Epithelial cell of proximal tubule (primary cell): Measurements from ENCODE around the gene DAB2IP. TPM values are rescaled to one million over a fixed set of nuclear protein-coding genes. Genes with fewer than 3 reads are reported as not detected.

ENCODE experiments used
- DNase-seq: peaks from one replicate; pipeline ENCODE4 v3.0.0-alpha.2; 2011; ENCODE audit warnings: low read depth
- H3K4me3 ChIP-seq: 2 replicates; pipeline ENCODE4 v1.5.1; 2011; ENCODE audit warnings: low read depth, mild to moderate bottlenecking, low read length
- CTCF ChIP-seq: conservative IDR thresholded peaks from 2 replicates; pipeline ENCODE4 v1.5.1; 2012; ENCODE audit warnings: low read depth, mild to moderate bottlenecking, low read length
- total RNA-seq: library from RNA; depleted of rRNA; stranded (reverse); fragments of >200 nt; gene quantifications from 2 replicates; pipeline ENCODE4 v1.2.3, GENCODE V29; 2015

The DAB2IP gene
- total RNA-seq, 1 donor from 2014 or later: 23.8 TPM

GRCh38 chr9:121816845-121817450 lies 165.5 kb downstream of the DAB2IP start:
- no peak for TF ChIP-seq CTCF

GRCh38 chr9:121817476-121817875 lies 166.0 kb downstream of the DAB2IP start:
- H3K4me3 ChIP-seq: no peak overlapping the region
- DNase-seq: no peak
- TF ChIP-seq CTCF: no peak

More at GRCh38 chr9:121816845-121817450, 165.5 kb downstream of the DAB2IP start:
- H3K4me3 ChIP-seq: no peak overlapping the region
- no peak for DNase-seq

- TF ChIP-seq CTCF: no peak
- no peak overlapping the region for H3K4me3 ChIP-seq
- DNase-seq: no peak
These were observed 166.7 kb downstream of the DAB2IP start for GRCh38 chr9:121818016-121818661.

- no peak overlapping the region for H3K4me3 ChIP-seq
- no peak for TF ChIP-seq CTCF
- DNase-seq: no peak
These were observed 167.5 kb downstream of the DAB2IP start for GRCh38 chr9:121818841-121819427.

GRCh38 chr9:121819428-121820231 lies 168.2 kb downstream of the DAB2IP start:
- no peak for TF ChIP-seq CTCF
- DNase-seq: no peak
- H3K4me3 ChIP-seq: no peak overlapping the region

- no peak for DNase-seq
- no peak overlapping the region for H3K4me3 ChIP-seq
These were observed 169.0 kb downstream of the DAB2IP start for GRCh38 chr9:121820286-121821005.

More at GRCh38 chr9:121820286-121821005, 169.0 kb downstream of the DAB2IP start:
- no peak for TF ChIP-seq CTCF
